GM18499 (cell line): ENCODE measurements around the gene OR10T2.
"Not testable (repeated sequence)": the region's sequence is repeated elsewhere in the genome, so short reads cannot be mapped to it uniquely, and the experiment has no call there.

Experiments used
- ATAC-seq: cut with Tn5 transposase; IDR thresholded peaks from one replicate; pipeline ENCODE4 v1.9.1; 2021; ENCODE audit warnings: moderate number of reproducible peaks; ENCODE audit not compliant: insufficient read depth, unreplicated experiment

The OR10T2 gene

GRCh38 chr1:158398818-158399514, at the start of gene OR10T2:
Gene OR10T2, minus strand, starts transcription at chr1:158399466. Its CDS starts 0 bp downstream, at chr1:158399466.
- ATAC-seq = no peak

- no peak for ATAC-seq
Measured at GRCh38 chr1:158445376-158445775, 46.1 kb upstream of the OR10T2 start.

- no peak for ATAC-seq
Measured at GRCh38 chr1:158434741-158435140, 35.5 kb upstream of the OR10T2 start.

GRCh38 chr1:158430163-158430562, 30.9 kb upstream of the OR10T2 start:
- ATAC-seq = not testable (repeated sequence)

GRCh38 chr1:158426137-158426536, 26.9 kb upstream of the OR10T2 start, which contains the start of gene OR10K2:
Gene OR10K2, minus strand, starts transcription at chr1:158426237. Its CDS starts 5,371 bp downstream, at chr1:158420866.
- no peak for ATAC-seq

- no peak for ATAC-seq
Measured at GRCh38 chr1:158425027-158425426, 25.8 kb upstream of the OR10T2 start.

GRCh38 chr1:158422212-158422611, 22.9 kb upstream of the OR10T2 start:
- no peak for ATAC-seq

- ATAC-seq = no peak
Measured at GRCh38 chr1:158417586-158417985, 18.3 kb upstream of the OR10T2 start.

GRCh38 chr1:158414651-158415345, 15.5 kb upstream of the OR10T2 start:
- no peak for ATAC-seq

GRCh38 chr1:158407092-158407491, 7.8 kb upstream of the OR10T2 start:
- no peak for ATAC-seq

GRCh38 chr1:158400871-158401270, 1.6 kb upstream of the OR10T2 start:
- no peak for ATAC-seq

GRCh38 chr1:158396646-158397045, 2.6 kb downstream of the OR10T2 start:
- no peak for ATAC-seq

GRCh38 chr1:158393476-158393875, 5.8 kb downstream of the OR10T2 start:
- no peak for ATAC-seq

- no peak for ATAC-seq
Measured at GRCh38 chr1:158391099-158391498, 8.2 kb downstream of the OR10T2 start.

GRCh38 chr1:158390331-158390730, 8.9 kb downstream of the OR10T2 start:
- no peak for ATAC-seq

GRCh38 chr1:158374860-158375259, 24.4 kb downstream of the OR10T2 start:
- no peak for ATAC-seq

- ATAC-seq = not testable (repeated sequence)
Measured at GRCh38 chr1:158374101-158374500, 25.2 kb downstream of the OR10T2 start.

- peak; percentile 92 for ATAC-seq
Measured at GRCh38 chr1:158371188-158371953, 27.9 kb downstream of the OR10T2 start.

- ATAC-seq = no peak
Measured at GRCh38 chr1:158366783-158367182, 32.5 kb downstream of the OR10T2 start.

- ATAC-seq = no peak
Measured at GRCh38 chr1:158362941-158363340, 36.3 kb downstream of the OR10T2 start.

- no peak for ATAC-seq
Measured at GRCh38 chr1:158362482-158362881, 36.8 kb downstream of the OR10T2 start.
